Measurements from ENCODE around the gene FGF4.

Gene FGF4

GRCh38 chr11:69821511-69822040 is 46.4 kb upstream of the FGF4 start:
- no peaks in the 10 kb centered on the region for H3K9me2 ChIP-seq (replicated peaks; ENCODE audit: low read depth, low read length)

GRCh38 chr11:69820441-69820840 is 45.3 kb upstream of the FGF4 start:
- TF ChIP-seq EZH2phosphoT487 (IDR thresholded peaks at IDR 0.05; ENCODE audit: borderline replicate concordance) (no peak), CTCF (conservative IDR thresholded peaks at IDR 0.05; ENCODE audit: low read length) (no peak)
- Histone ChIP-seq H3K9me2 (replicated peaks; ENCODE audit: low read depth, low read length) (no peaks in the 10 kb centered on the region), H3K9ac (ENCODE audit: low read depth, low read length, poor library complexity, severe bottlenecking) (no peak overlapping the region), H3K27me3 (ENCODE audit: insufficient read depth, low read length, poor library complexity, severe bottlenecking) (no peaks in the 10 kb centered on the region), H3K36me3 (ENCODE audit: insufficient read depth, low read length) (no peaks in the 10 kb centered on the region), H3F3A (ENCODE audit: low read depth) (no peaks in the 10 kb centered on the region), H2AFZ (ENCODE audit: low read length) (no peak overlapping the region), H3K9me3 (ENCODE audit: insufficient read depth, low read depth, low read length) (no peaks in the 10 kb centered on the region), H3K4me2 (ENCODE audit: low read depth, low read length, poor library complexity, severe bottlenecking) (no peak overlapping the region), H4K20me1 (ENCODE audit: insufficient read depth, low read length, poor library complexity, severe bottlenecking) (no peaks in the 10 kb centered on the region), H3K79me2 (ENCODE audit: insufficient read depth, low read length) (no peaks in the 10 kb centered on the region), H3K4me3 (ENCODE audit: low read length, poor library complexity, severe bottlenecking) (no peak overlapping the region), H3K4me1 (ENCODE audit: insufficient read depth, low read length, poor library complexity, severe bottlenecking) (no peaks in the 10 kb centered on the region)

More at GRCh38 chr11:69821511-69822040, 46.4 kb upstream of the FGF4 start:
- Histone ChIP-seq H3F3A (ENCODE audit: low read depth) (no peaks in the 10 kb centered on the region), H3K27me3 (ENCODE audit: insufficient read depth, low read length, poor library complexity, severe bottlenecking) (no peaks in the 10 kb centered on the region), H2AFZ (ENCODE audit: low read length) (no peak overlapping the region), H3K4me2 (ENCODE audit: low read depth, low read length, poor library complexity, severe bottlenecking) (no peak overlapping the region), H4K20me1 (ENCODE audit: insufficient read depth, low read length, poor library complexity, severe bottlenecking) (no peaks in the 10 kb centered on the region), H3K9ac (ENCODE audit: low read depth, low read length, poor library complexity, severe bottlenecking) (no peak overlapping the region), H3K36me3 (ENCODE audit: insufficient read depth, low read length) (no peaks in the 10 kb centered on the region), H3K4me3 (ENCODE audit: low read length, poor library complexity, severe bottlenecking) (no peak overlapping the region), H3K4me1 (ENCODE audit: insufficient read depth, low read length, poor library complexity, severe bottlenecking) (no peaks in the 10 kb centered on the region), H3K9me3 (ENCODE audit: insufficient read depth, low read depth, low read length) (no peaks in the 10 kb centered on the region), H3K79me2 (ENCODE audit: insufficient read depth, low read length) (no peaks in the 10 kb centered on the region)
- no peak for TF ChIP-seq EZH2phosphoT487 (IDR thresholded peaks at IDR 0.05; ENCODE audit: borderline replicate concordance)
- TF ChIP-seq CTCF (conservative IDR thresholded peaks at IDR 0.05; ENCODE audit: low read length) = no peak

- Histone ChIP-seq H3K9me2 (replicated peaks; ENCODE audit: low read depth, low read length) (no peaks in the 10 kb centered on the region), H3K4me1 (ENCODE audit: insufficient read depth, low read length, poor library complexity, severe bottlenecking) (no peaks in the 10 kb centered on the region), H2AFZ (ENCODE audit: low read length) (no peak overlapping the region), H3K4me3 (ENCODE audit: low read length, poor library complexity, severe bottlenecking) (no peak overlapping the region), H4K20me1 (ENCODE audit: insufficient read depth, low read length, poor library complexity, severe bottlenecking) (no peaks in the 10 kb centered on the region), H3K4me2 (ENCODE audit: low read depth, low read length, poor library complexity, severe bottlenecking) (no peak overlapping the region), H3K27me3 (ENCODE audit: insufficient read depth, low read length, poor library complexity, severe bottlenecking) (no peaks in the 10 kb centered on the region), H3K79me2 (ENCODE audit: insufficient read depth, low read length) (no peaks in the 10 kb centered on the region), H3K36me3 (ENCODE audit: insufficient read depth, low read length) (no peaks in the 10 kb centered on the region), H3K9me3 (ENCODE audit: insufficient read depth, low read depth, low read length) (no peaks in the 10 kb centered on the region), H3F3A (ENCODE audit: low read depth) (no peaks in the 10 kb centered on the region), H3K9ac (ENCODE audit: low read depth, low read length, poor library complexity, severe bottlenecking) (no peak overlapping the region)
- TF ChIP-seq EZH2phosphoT487 (IDR thresholded peaks at IDR 0.05; ENCODE audit: borderline replicate concordance) (no peak), CTCF (conservative IDR thresholded peaks at IDR 0.05; ENCODE audit: low read length) (no peak)
Measured at GRCh38 chr11:69819541-69820070, 44.5 kb upstream of the FGF4 start.

All from Loucy (cell line).